Midbrain (tissue), 1 donor: Measurements from ENCODE around the gene HOXB5.

Experiments used
- DNase-seq: peaks from one replicate; lab custom pipeline; 2025; lab: John Stamatoyannopoulos, UW

The HOXB5 gene

GRCh38 chr17:48593126-48593829 is at the start of gene HOXB5:
TSS of gene HOXB5 (minus strand) at chr17:48593779. CDS start at chr17:48593682, 97 bp downstream.
- no peak for DNase-seq

- no peak for DNase-seq
Measured at GRCh38 chr17:48642843-48643696, 49.5 kb upstream of the HOXB5 start.

GRCh38 chr17:48642059-48642842 is 48.7 kb upstream of the HOXB5 start:
- no peak for DNase-seq

GRCh38 chr17:48641541-48642058 is 48.0 kb upstream of the HOXB5 start:
- DNase-seq, result no peak

- no peak for DNase-seq
Measured at GRCh38 chr17:48640858-48641180, 47.2 kb upstream of the HOXB5 start.

- no peak for DNase-seq
Measured at GRCh38 chr17:48639982-48640857, 46.6 kb upstream of the HOXB5 start.

DNA sequence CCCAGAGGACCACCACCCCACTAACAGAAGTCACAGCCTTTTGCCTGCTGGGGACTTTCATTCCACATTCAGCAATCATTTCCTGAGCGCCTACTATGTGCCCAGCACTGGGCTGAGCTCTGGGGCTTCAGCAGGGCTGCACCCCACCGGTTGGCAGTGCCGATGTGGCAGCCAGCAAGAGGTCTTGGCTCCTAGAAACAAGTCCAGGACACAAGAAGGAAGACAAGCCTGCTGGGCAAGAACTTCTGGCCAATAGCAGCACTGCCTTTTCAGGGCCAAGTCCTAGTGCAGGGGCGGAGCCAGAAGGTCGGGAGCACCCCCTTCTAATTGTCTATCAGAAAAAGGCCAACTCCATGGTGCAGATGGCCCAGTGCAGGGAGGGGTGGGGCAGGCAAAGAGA is 45.6 kb upstream of the HOXB5 start:
- no peak for DNase-seq

DNA sequence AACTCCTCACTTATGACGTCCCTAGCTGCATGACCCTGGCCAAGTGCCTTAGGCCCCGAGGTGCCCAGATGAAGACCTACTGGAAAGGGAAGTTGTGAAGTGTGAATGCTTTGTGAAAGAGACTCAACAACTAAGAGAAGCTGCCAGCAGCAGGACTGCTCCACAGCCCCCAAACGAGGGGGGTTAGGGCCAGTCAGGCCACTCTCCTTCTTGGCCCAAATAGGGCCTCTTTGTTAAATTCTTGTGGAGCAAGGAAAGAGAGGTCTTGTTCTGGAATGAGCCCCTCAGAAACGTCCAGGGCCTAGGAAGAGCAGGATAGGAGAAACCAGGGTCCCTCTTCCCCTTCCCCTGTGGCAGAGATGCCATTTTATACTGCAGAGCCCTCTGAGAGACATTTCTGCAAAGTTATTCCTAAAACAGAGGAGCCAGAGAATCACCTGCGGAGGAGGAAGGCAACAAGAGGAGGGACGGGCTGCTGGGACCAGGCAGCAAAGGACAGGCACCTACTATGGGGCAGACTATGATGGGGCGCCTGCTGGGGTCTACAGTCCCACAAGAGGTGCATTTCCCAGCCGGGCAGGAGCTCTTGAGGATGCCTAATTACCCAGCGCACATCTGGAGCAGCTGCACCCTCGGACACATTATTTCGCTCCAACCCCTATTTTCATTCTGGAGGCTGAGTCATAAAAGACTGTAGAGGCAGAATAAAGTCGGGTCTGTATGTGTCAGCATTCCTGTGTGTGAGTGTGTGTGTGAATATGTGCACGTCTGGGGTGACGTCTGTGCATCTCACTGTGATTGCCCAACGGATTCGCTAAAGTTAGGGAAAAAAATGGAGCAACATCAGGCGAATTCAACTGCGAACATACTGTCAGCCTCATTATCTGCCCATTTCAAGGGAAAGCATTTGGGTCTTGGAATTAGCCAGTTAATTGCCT is 44.0 kb upstream of the HOXB5 start:
- DNase-seq, result no peak

DNA sequence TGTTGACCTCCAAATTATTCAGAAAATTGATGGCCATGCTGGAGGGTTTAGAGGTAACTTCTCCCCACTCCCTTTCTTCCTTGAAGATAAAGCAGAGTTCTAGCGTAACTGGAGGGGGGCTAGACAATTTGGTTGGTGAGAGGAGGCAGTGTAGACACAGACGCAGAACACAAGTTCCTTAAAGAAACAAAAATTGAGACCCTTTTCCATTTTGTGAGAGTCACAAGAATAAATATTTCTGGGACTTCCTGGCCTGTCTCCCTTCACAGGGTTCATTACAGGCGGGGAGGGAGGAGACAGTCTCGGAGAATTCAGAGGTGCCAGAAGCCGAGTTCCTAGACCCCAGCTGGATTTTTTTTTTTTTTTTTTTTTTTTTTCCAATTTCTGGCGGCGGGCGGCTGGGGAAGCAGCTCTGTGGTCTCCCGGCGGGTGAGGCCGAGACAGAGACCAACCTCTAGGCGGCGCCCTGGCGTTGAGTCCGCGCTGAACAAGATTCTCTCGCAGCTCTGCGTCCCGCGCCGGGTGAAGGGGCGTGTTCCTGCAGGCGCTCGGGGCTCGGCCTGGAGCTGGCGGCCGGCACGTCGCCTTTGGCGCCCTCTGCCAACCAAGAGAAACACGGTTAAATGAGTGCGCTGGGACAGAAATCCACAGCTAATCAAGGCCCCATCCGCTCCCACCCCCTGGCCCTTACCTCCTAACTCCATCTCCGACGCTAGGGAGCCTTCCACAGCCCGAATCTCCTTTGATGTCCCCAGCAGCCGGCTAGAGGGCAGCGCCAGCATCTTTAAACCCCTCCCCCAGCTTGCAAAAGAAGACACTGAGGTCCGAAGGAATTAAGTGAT is 42.8 kb upstream of the HOXB5 start:
- DNase-seq, result no peak

DNA sequence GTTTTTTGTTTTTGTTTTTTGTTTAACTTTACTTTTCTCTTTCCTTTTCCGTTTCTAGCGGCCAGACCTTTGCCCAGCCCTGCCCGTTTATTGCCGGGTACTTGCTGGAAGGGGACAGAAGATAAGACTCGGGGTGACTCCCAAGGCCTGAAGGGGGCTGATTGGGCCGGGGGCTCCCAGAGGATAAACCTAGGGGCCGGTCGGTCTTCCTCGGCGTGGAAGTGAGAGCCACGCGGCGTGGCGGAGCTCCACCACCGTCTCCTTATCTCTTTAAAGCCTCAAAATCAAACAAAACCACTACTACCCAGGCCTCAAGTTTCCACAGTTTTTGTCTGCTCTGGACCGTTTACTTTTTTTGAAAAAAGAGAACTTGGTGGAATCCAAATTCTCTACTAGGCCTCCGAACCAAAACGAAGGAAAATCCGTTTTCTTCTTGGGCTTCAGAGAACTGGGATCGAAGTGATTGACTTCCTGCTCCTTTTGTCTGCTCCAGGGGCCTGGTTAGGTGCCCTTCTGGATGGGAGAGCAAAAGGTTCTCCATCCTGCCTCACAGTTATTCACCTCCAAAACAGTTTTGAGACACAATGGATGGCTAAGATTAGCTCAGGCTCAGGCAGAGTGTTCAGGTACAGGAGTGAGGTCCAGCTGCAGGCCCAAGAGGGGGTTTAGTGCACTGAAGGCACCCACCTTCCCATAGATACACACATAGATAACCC is 41.1 kb upstream of the HOXB5 start:
- no peak for DNase-seq

DNA sequence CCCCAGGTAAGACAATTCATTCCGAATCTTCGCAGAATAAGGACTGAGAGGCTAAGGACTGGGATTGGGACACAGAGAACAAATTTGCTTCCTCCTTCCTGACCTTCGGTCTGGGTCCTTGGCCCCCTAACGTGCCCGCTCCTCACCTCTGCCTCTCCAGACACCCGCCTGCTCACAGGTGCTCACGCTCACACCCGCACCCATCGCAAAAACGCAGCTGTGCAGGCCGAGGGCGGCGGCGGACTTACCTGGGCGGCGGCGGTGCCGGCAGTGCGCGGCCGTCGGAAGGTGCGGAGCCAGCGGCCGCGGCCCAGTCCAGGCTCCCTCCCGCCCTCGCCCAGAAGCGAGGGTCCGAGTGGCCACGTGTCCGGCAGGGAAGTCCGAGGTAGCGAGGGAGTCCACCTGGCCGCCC is 39.7 kb upstream of the HOXB5 start:
- no peak for DNase-seq

DNA sequence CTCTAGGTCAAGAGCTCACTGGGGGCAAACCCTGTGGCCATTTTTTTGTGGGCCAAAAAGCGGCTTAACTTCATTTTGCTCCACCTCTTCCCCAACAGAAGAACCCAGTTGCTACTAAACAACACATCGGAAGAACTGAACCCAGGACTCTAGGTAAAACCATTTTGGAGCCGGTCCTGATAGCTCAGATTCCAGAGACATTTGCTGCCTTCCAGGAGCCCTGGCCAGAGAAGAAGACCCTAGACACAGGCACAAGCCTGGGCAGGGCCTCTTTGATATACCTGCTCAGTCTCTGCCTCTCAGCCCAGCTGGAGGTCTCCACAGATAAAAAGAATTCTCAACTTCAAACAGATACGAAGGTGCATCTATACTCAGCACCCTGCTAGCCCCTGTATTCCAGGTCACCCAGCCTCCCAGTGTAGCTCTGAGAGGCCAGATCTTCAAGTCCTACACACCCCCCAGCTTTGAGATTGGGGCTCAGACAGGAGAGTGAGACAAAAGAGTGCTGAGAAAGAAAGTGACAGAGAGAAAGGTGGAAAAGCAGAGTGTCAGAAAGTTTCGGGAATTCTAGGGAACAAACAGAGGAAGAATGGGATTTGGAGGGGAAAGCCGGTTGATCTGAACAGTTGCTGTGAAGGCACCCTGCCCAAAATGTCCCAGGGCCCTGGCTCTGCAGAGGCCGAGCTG is 39.1 kb upstream of the HOXB5 start:
- no peak for DNase-seq

DNA sequence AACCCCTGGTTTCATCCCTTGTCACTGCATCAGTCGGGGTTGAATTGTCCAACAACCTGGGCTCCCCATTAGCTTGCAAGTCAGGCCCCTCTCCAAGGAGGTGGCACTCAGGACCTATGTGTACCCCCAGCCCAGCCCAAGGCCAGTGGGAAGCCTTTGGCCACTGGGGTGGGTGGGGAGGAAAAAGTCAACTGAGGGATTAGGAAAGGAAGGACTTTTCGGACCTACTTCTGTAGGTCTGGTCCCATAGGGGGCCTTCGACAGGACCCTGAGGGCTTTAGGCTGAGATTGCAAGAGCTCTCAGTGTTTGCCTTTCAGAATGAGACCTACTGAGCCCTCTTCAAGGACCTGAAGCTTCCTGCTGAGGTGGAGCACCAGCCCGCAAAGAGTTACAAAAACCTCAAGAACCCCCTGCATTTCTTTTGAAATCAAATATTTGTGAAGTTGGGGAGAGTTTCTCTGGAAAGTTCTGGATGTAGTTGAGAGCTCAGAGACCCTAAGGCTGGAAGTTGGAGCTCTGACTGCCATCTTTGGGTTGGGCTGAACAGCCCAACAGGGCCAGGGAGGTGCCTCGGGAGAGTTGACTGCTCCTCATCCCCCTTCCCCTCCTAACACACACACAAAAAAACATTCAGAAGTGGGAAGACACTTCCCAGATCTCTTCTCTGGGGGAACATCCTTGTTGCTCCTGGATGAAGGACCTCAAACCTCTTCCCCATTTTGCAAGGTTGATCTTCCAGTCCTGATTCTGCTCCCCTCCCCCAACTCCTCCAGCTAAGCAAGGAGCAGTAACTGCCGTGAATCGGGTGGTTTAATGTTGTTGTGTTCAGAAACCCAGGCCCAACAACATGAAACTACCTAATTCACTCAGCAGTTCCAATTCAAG is 38.4 kb upstream of the HOXB5 start:
- DNase-seq, result no peak

DNA sequence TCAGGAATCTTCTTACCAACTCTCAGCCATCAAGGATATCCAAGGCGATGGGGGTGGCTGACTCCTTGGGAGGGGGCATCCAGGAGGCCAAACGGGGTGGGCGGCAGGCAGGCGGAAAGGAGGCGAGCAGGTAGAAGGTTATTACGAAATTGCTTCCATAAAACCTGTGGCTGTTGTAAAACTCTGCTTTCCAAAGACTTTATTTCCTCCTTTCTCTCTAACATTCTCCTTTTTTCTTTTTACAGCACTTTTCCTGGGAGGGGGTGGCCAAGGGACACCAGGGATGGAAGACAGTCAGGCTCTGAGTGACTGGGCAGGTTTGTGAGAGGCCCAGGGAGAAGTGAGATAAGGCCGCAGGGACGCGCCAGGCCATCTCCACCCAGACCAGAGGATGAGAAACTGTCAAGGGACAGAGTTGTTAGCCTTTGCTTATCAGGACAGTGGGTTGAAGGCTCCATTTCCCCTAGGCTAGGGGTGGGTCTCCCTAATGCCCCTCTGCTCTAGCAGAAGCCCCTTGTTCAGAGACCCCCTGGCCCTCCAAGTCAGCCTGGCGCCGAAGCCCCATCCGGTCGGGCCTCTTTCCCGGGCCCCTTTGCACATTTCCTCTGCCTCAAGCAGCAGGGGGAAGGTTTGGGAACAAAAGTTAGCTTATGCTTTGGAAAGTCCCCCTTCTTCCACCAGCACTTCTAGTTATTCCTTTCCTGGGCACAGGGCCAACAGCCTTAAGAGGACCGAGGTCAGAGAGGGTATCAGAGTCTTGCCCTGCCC is 37.5 kb upstream of the HOXB5 start:
- DNase-seq, result no peak

DNA sequence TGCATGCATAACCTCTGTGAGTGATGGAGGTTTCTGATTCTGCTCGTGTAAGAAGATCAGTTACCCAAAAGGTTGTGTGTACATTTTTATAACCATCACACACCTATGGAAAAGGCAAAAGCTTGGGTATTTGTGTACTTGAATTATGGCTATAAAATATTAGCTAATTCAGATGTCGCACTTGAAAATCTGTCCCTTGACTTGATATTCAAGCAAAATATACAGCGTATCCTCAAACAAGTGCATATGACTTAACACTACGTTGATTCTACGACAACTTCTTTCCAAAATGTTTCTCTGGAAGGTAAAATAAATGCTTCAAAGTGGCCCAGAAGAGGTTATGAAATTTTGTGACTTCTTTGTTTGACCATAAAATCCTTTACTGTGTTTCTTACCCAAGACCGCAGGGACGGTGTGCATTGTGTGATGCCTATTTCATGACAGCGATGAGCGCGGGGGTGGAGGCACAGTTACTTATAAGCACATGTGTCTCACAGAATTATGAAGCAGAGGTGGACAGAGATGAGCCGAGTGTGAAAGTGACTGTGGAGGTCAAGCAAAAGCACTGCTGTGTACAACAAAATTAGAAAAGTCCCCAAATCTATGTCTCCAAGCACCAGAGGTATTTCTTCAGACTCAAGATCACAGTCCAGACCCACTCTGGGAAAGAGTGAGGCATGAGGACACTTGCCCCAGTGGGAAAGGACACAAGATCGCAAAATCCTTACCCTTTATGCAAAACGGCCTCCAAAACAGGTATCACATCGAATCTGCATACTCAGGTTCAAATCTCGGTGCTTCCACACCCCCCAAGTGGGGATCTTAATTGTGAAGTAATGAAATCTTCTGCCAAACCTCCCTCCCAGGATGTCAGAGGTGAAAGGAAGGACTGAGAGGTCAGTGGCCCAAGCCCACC is 36.7 kb upstream of the HOXB5 start:
- DNase-seq, result no peak
